AG04450 (cell line): ENCODE measurements around the gene LYZL1. TPM values are rescaled to one million over a fixed set of nuclear protein-coding genes. Genes with fewer than 3 reads are reported as not detected.
"Not testable (repeated sequence)": the region's sequence is repeated elsewhere in the genome, so short reads cannot be mapped to it uniquely, and the experiment has no call there.

ENCODE experiments used
- CTCF ChIA-PET: fragments of 300-600, 350-600 bp; formaldehyde crosslinking; extraction: SDS; loops from one replicate; lab custom pipeline; 2022; ENCODE audit warnings: antibody characterized with exemption, inconsistent platforms; lab: Charles Lee
- POLR2A ChIA-PET: fragments of 350-600 bp; formaldehyde crosslinking; extraction: SDS; loops from one replicate; lab custom pipeline; 2021; ENCODE audit warnings: antibody characterized with exemption, inconsistent platforms; lab: Yijun Ruan, JAX
- DNase-seq: peaks from one replicate; pipeline ENCODE4 v3.0.0-alpha.2; 2011; ENCODE audit warnings: low read depth, low spot score
- H3K27ac ChIP-seq: one replicate; pipeline ENCODE4 v1.5.1; 2012; ENCODE audit warnings: low read depth, low read length, control low read depth
- H3K27me3 ChIP-seq: one replicate; pipeline ENCODE4 v1.6.0; 2012; ENCODE audit warnings: low read length; ENCODE audit not compliant: control insufficient read depth, insufficient read depth
- H3K4me3 ChIP-seq: 2 replicates; pipeline ENCODE4 v1.5.1; 2011; ENCODE audit warnings: mild to moderate bottlenecking, low read depth, low read length, control low read depth
- H3K9me3 ChIP-seq: 2 replicates; pipeline ENCODE4 v1.5.1; 2012; ENCODE audit warnings: low read length; ENCODE audit not compliant: control insufficient read depth, insufficient read depth
- polyA plus RNA-seq: library from polyadenylated mRNA; depleted of rRNA; stranded (reverse); fragments of >200 nt; gene quantifications from 2 replicates; pipeline ENCODE4 v1.2.3, GENCODE V29; 2011
- TF ChIP-seq, protein P1 (sequence below): IDR thresholded peaks from 2 replicates; pipeline ENCODE4 v1.5.1; 2011; ENCODE audit warnings: low read depth, low read length, control low read depth, inconsistent platforms

LYZL1 gene
- polyA plus RNA-seq, 1 experiment: not detected

DNA sequence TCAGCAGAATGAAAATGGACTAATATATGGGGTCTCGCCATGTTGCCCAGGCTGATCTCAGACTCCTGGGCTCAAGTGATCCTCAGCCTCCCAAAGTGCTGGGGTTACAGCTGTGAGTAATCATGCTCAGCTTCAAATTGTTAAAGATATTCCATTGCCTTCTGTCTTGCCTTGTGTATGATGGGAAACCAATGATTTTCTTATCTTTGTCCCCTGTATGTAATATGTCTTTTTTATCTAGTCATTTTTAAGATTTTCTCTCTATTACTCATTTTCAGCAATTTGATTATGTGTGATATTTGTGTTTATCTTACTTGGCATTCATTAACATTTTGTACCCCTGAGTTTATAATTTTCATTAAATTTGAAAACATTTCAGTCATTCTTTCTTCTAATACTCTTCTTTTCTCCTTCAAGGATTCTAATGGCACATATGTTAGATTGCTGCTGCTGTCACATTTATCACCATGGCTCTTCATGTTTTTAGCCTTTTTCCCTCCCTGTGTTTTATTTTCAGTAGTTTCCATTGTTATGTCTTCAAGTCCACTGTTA, 12.6 kb downstream of the LYZL1 start:
- POLR2A ChIA-PET: no interaction called here
- H3K9me3 ChIP-seq: peaks cover 18% of the 10 kb centered on the region; the same call in 1 of the 2 replicates
- TF ChIP-seq, protein P1, sequence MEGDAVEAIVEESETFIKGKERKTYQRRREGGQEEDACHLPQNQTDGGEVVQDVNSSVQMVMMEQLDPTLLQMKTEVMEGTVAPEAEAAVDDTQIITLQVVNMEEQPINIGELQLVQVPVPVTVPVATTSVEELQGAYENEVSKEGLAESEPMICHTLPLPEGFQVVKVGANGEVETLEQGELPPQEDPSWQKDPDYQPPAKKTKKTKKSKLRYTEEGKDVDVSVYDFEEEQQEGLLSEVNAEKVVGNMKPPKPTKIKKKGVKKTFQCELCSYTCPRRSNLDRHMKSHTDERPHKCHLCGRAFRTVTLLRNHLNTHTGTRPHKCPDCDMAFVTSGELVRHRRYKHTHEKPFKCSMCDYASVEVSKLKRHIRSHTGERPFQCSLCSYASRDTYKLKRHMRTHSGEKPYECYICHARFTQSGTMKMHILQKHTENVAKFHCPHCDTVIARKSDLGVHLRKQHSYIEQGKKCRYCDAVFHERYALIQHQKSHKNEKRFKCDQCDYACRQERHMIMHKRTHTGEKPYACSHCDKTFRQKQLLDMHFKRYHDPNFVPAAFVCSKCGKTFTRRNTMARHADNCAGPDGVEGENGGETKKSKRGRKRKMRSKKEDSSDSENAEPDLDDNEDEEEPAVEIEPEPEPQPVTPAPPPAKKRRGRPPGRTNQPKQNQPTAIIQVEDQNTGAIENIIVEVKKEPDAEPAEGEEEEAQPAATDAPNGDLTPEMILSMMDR: no peak
- CTCF ChIA-PET: no interaction called here
- no peak for DNase-seq
- no peak overlapping the region for H3K27ac ChIP-seq
- H3K4me3 ChIP-seq: no peak overlapping the region
- H3K27me3 ChIP-seq: peaks cover 2% of the 10 kb centered on the region

DNA sequence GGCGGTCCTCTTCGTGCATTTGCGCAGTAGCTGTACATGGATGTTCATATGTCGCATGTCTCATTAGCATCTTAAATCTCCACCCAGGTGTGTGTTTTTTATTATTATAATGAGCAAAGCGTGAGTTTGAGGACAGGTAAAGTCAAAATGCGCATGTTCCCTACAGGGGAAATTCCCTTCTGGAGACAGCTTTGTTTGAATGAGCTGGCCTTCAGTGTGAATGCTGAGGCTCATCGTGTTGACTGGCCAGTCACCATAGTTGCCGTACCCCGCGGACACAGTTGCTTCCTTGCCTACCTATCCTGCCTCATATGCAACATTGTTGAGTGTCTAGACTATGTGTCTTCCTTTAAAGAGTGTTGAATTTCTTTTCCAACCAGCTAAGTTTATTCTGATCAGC, 13.6 kb downstream of the LYZL1 start:
- DNase-seq: no peak
- Histone ChIP-seq H3K27me3 (no peaks in the 10 kb centered on the region), H3K9me3 (peaks cover 18% of the 10 kb centered on the region; the same call in 1 of the 2 replicates), H3K4me3 (no peak overlapping the region), H3K27ac (no peak overlapping the region)
- ChIA-PET POLR2A (no interaction called here), CTCF (interaction anchor here (0.9 to 1.0 kb wide), 2 partner anchors 11 to 638 kb away, joined by 3 to 4 read pairs; no protein-coding TSS in a partner anchor)
- TF ChIP-seq, protein P1: no peak

DNA sequence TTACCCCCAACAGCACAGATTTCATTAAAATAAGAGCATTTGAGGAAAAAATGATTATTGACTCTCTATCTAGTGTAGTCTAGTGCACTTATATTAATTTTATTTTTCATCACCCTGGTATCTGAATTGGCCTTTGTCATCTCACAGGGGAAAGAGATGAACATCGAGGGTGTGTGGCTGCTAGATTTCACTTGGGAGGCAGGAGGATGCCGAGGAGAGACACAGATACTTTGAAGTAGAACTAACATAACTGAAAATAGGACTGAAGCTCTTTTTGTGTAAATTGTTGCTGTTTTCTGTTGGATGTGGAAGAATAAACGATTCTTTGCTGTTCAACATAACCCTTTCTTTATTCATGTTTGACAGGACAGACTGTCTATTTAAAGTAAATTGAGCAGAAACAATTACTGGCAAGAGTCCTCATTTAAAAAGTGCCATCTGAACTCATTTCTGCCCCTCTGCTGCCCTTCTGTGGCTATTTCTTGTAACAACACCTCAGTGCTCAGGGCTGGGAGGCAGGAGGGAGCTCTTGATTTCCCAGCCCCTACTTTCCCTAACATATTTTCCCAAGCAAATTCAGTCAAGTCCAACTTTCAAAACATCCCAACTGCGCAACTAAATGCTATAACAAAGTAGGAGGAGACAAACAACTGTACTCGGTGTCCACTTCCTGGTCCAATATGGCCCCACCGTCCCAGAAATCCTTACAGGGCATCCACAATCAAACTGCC, 15.6 kb downstream of the LYZL1 start:
- CTCF ChIA-PET: interaction anchor here (0.5 to 3.7 kb wide), 54 partner anchors 8 to 692 kb away, joined by 3 to 90 read pairs (median 4); no protein-coding TSS in a partner anchor
- Histone ChIP-seq H3K4me3 (no peak overlapping the region), H3K27me3 (no peaks in the 10 kb centered on the region), H3K27ac (no peak overlapping the region), H3K9me3 (peaks cover 7% of the 10 kb centered on the region; the same call in 1 of the 2 replicates)
- POLR2A ChIA-PET: interaction anchor here (1.0 kb wide), 1 partner anchor 625 kb away, joined by 3 read pairs; no protein-coding TSS in a partner anchor
- DNase-seq: peak; percentile 45
- TF ChIP-seq, protein P1: peak; percentile 81

DNA sequence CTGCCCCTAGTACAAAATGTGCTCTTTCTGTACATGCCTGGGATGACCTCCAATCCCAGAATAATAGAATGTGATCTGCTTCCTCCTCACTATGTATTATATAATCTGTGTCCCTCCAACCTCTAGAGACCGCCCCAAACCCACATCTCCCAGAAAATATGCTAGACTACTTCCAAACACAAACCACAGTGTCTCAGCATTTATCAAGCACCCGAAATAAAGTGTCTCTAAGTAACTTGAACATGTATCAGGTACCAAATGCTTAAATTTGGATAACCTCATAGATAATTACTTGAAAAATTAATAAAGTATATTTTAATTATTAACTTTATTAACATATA, 16.1 kb downstream of the LYZL1 start:
- Histone ChIP-seq H3K27me3 (no peaks in the 10 kb centered on the region), H3K4me3 (no peak overlapping the region), H3K9me3 (peaks cover 7% of the 10 kb centered on the region; the same call in 1 of the 2 replicates), H3K27ac (no peak overlapping the region)
- DNase-seq: no peak
- TF ChIP-seq, protein P1: no peak
- POLR2A ChIA-PET: interaction anchor here (1.0 kb wide), 1 partner anchor 625 kb away, joined by 3 read pairs; no protein-coding TSS in a partner anchor
- CTCF ChIA-PET: interaction anchor here (0.5 to 3.7 kb wide), 47 partner anchors 8 to 678 kb away, joined by 3 to 90 read pairs (median 5); no protein-coding TSS in a partner anchor

DNA sequence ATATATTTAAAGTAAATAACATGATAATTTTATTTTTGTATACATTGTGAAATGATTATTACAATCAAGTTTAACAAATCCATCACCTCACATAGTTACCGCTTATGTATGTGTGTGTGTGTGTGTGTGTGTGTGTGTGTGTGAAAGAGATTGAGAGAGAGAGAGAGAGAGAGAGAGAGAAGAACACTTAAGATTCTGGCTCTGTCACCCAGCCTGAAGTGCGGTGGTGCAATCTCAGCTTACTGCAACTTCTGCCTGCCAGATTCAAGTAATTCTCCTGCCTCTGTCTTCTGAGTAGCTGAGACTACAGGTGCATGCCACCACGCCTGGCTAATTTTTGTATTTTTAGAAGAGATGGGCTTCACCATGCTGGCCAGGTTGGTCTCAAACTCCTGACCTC, 17.8 kb downstream of the LYZL1 start:
- H3K27me3 ChIP-seq: no peaks in the 10 kb centered on the region
- TF ChIP-seq, protein P1: no peak
- no peak overlapping the region for H3K27ac ChIP-seq
- POLR2A ChIA-PET: no interaction called here
- CTCF ChIA-PET: interaction anchor here (3.3 to 3.7 kb wide), 2 partner anchors 643 to 679 kb away, joined by 40 to 90 read pairs; no protein-coding TSS in a partner anchor
- no peak for DNase-seq
- no peaks in the 10 kb centered on the region; the same call in 1 of the 2 replicates for H3K9me3 ChIP-seq
- no peak overlapping the region for H3K4me3 ChIP-seq

DNA sequence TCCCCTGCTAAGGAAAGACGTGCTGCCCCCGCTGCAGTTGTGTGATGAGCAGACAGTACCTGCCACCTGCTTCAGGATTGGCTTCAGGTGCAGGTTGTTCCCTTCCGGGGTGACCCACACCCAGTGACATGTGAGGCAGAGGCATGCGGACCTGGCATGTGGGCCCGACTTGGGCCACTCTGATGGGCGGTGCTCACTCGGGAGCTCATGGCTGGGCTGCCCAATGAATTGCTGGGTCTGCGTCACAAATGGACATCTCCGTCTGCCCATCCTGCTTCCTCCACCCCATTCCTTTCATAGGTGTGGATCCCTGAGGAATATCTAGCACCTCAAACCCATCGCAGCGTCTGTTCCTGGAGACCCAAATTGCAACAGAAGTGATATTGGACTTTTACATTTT, 19.3 kb downstream of the LYZL1 start:
- H3K27ac ChIP-seq, H3K4me3 ChIP-seq, CTCF ChIA-PET, DNase-seq, H3K27me3 ChIP-seq, H3K9me3 ChIP-seq, POLR2A ChIA-PET: not testable (repeated sequence)
